ENCODE data around the gene TMTC3. TPM values are rescaled to one million over a fixed set of nuclear protein-coding genes. Genes with fewer than 3 reads are reported as not detected.

Gene TMTC3
- total and polyA plus RNA-seq, 2 of the 8 experiments (the other 6 are each of a cell fraction or from before 2014, with no cell fraction given): 7.0 to 45.1 TPM

GRCh38 chr12:88175544-88175943 lies 33.4 kb downstream of the TMTC3 start:
- Histone ChIP-seq H4K20me1 (replicated peaks in 1 of 2; ENCODE audit: control insufficient read depth in 1 of 2, insufficient read depth in 2 of 2, low read length in 2 of 2) (no peaks in the 10 kb centered on the region), H4K8ac (ENCODE audit: extremely low read depth, insufficient read depth, low read length) (no peak overlapping the region), H3K4me1 (replicated peaks in 1 of 4; ENCODE audit: control insufficient read depth in 3 of 4, insufficient read depth in 4 of 4, low read length in 3 of 4) (no peaks in the 10 kb centered on the region), H3K18ac (ENCODE audit: extremely low read depth, low read length) (no peak overlapping the region), H3K56ac (replicated peaks; ENCODE audit: insufficient read length, low read depth, low read length) (no peak overlapping the region), H3K4me2 (ENCODE audit: insufficient read depth in 1 of 2, low read depth in 2 of 2, low read length in 2 of 2) (no peak overlapping the region), H2BK12ac (ENCODE audit: low read depth, low read length) (no peak overlapping the region), H3K9me3 (ENCODE audit: insufficient read depth in 2 of 2, low read depth in 1 of 2, low read length in 1 of 2) (no peaks in the 10 kb centered on the region), H4K91ac (replicated peaks; ENCODE audit: insufficient read length, low read length) (no peak overlapping the region), H2AK5ac (ENCODE audit: low read depth, low read length) (no peak overlapping the region), H3K4me3 (ENCODE audit: extremely low read depth in 1 of 4, insufficient read depth in 2 of 4, low read depth in 3 of 4, low read length in 4 of 4) (no peak overlapping the region), H3K27ac (ENCODE audit: low read depth, low read length) (no peak overlapping the region), H3K23ac (ENCODE audit: insufficient read length) (no peak overlapping the region), H2BK120ac (replicated peaks; ENCODE audit: low read depth, low read length) (no peak overlapping the region), H4K5ac (ENCODE audit: insufficient read length, low read depth, low read length) (no peak overlapping the region), H3K79me2 (ENCODE audit: control insufficient read depth in 1 of 2, insufficient read depth in 2 of 2, low read length in 2 of 2) (no peaks in the 10 kb centered on the region), H2AFZ (ENCODE audit: low read length) (no peak overlapping the region), H2BK15ac (ENCODE audit: low read length) (no peak overlapping the region), H2BK5ac (ENCODE audit: low read depth, low read length) (no peak overlapping the region), H3K36me3 (ENCODE audit: control insufficient read depth in 2 of 4, insufficient read depth in 4 of 4, low read length in 3 of 4) (peaks cover 2 to 36% (median 12%) of the 10 kb centered on the region in 4 experiments; a peak in 7 of 8 replicates), H3K9ac (replicated peaks in 1 of 4; ENCODE audit: extremely low read depth in 1 of 4, low read depth in 3 of 4, low read length in 3 of 4) (no peak overlapping the region), H3K27me3 (replicated peaks in 1 of 4; ENCODE audit: control insufficient read depth in 3 of 4, extremely low read depth in 1 of 4, insufficient read depth in 3 of 4, low read length in 3 of 4) (no peaks in the 10 kb centered on the region), H3K79me1 (ENCODE audit: low read depth, low read length) (no peaks in the 10 kb centered on the region), H3K23me2 (ENCODE audit: low read depth, low read length) (no peaks in the 10 kb centered on the region), H2BK20ac (ENCODE audit: low read length) (no peak overlapping the region), H3K14ac (ENCODE audit: insufficient read length) (no peak overlapping the region), H3K4ac (replicated peaks; ENCODE audit: insufficient read length, low read depth, low read length) (no peak overlapping the region)
- POLR2A ChIA-PET (ENCODE audit: partially characterized antibody): no interaction called here
- no peak for FAIRE-seq
- no peak for DNase-seq (ENCODE audit: low read depth in 1 of 2, low spot score in 2 of 2)
- WGBS, 2 experiments (ENCODE audit: extremely low coverage in 1 of 2, insufficient coverage in 1 of 2, insufficient read length in 1 of 2, insufficient replicate concordance in 2 of 2, low coverage in 1 of 2, low lambda C conversion rate in 2 of 2, missing lambda C conversion rate in 1 of 2): 90% methylated on average over 3 of the region's 3 CpGs; no CpG with 5 or more reads in 1 of the 2 experiments
- CTCF ChIA-PET (ENCODE audit: partially characterized antibody): interaction anchor here (0.5 to 0.7 kb wide), 4 partner anchors 19 to 1839 kb away, joined by 3 read pairs; no protein-coding TSS in a partner anchor

All from H1 (cell line).